Activated CD8-positive, alpha-beta memory T cell treated with anti-CD3 and anti-CD28 coated beads for 24 hours (primary cell): ENCODE results near the gene PIGZ.

Source experiments
- DNase-seq: peaks from one replicate; pipeline ENCODE4 v3.0.0-alpha.2; 2020

PIGZ gene

GRCh38 chr3:196981657-196982056 lies 13.0 kb upstream of the PIGZ start:
- no peak for DNase-seq

DNA sequence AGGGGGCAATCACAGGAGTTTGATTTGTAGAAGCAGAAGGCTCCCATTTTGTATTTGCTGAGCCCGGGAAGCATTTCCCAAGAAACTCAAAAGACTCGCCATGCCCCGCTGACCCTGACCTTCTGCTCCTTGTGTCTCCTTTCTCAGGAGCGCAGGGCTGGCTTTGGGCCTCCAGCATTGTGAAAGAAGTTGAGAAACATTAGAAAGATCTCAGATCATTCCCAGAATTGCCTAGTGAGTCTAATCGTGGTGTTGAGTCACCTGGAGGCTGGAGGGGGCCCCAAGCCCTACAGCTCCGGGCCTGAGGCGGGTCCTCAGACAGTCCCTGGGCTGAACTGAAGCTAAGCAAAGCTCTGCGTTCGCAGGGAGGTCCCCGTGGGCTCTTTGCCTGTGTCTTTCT lies 10.9 kb upstream of the PIGZ start:
- DNase-seq, result no peak

DNA sequence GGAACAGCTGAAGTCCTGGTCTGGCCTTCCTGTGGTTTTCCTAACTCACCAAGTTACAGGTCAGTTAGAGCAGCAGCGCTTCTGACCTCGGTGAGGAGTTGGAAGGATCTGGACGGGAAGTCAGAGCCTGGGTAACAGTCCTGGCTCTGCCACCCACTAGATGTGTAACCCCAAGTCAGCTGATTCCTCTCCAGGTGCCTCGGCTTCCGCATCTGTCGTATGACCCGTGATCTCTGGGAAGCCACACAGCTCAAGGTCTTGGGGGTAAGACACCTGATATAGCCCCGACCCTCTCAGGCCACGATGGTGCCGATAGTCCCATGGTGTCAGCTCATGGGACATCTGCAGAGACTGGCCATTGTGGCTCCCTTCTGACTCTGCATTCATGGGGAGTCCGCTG lies 8.3 kb upstream of the PIGZ start:
- peak; percentile 45 for DNase-seq

GRCh38 chr3:196975349-196975748 lies 6.7 kb upstream of the PIGZ start:
- DNase-seq, result peak; percentile 47

DNA sequence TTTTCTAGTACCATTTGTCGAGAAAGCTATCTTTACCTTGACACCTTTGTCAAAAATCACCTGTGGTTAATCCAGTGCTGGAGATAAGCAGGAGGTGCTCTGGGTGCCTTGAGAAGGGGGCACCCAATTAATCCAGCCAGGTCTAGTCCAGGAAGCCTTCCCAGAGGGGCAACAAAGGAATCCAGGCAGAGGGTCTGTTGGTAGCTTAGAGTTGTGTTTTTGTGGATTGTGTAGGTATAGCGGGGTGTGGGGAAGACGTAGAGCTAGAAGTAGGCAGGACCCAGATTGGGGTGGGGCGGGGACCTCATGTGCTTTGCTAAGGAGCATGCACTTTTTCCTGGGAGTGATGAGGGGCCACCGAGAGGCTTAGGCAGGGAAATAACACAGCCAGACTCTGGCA lies 6.0 kb upstream of the PIGZ start:
- no peak for DNase-seq

DNA sequence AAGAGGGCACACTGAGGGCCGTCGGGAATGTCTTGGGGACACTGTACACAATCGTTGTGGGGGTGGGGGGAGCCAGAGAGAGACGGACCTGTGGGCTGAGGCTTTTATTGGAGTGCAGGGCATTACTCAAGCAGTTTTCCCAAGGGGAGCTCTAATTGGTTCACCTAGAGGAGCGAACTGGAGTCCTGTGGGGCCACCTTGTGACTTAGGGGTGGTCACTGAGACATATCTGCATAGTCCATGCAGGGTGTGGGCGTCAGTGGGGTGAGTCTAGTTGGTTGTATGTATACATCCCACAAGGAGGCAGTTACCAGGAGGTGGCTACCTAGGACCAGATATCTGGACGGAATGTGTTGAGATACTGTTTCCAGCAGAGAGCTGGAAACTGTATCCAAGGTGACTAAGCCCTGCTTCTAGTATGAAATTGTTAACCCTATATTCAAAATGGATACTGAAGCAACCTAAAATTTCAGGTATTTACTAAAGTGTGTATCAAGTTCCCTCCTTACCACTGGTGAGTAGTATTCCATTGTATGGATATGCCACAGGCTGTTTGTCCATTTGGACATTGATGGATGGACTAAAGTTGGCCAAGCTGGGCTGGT lies 2.6 kb upstream of the PIGZ start:
- no peak for DNase-seq

- DNase-seq, result no peak
Observed at GRCh38 chr3:196970547-196971093, 2.0 kb upstream of the PIGZ start.

- peak; percentile 88 for DNase-seq
Observed at GRCh38 chr3:196969660-196970546, 1.3 kb upstream of the PIGZ start.

DNA sequence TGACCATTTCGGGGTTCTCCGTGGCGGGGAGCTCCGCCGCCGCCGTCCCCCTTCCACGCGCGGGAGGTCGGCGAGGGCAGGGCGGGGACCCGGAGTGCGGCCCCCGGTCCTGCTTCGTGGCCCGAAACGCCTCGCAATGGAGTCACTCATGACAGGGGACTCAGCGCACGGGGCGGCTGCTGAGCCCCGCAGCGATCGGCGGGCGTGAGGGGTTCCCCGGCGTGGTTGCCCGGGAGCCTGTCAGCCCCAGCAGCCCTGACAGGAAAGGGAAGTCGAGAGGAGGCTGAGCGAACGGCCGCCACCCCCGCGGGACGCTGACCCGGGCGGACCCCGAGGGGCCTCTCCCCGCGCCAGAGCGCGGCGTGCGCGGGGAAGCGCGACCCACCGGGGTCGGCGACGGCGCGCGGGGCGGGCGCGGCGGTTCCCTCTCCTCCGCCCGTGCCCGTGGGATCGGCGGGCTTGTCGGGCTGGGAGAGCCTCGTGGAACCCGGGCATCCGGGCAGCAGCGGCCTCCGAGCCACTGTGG lies 564 bp upstream of the PIGZ start:
- peak; percentile 84 for DNase-seq

DNA sequence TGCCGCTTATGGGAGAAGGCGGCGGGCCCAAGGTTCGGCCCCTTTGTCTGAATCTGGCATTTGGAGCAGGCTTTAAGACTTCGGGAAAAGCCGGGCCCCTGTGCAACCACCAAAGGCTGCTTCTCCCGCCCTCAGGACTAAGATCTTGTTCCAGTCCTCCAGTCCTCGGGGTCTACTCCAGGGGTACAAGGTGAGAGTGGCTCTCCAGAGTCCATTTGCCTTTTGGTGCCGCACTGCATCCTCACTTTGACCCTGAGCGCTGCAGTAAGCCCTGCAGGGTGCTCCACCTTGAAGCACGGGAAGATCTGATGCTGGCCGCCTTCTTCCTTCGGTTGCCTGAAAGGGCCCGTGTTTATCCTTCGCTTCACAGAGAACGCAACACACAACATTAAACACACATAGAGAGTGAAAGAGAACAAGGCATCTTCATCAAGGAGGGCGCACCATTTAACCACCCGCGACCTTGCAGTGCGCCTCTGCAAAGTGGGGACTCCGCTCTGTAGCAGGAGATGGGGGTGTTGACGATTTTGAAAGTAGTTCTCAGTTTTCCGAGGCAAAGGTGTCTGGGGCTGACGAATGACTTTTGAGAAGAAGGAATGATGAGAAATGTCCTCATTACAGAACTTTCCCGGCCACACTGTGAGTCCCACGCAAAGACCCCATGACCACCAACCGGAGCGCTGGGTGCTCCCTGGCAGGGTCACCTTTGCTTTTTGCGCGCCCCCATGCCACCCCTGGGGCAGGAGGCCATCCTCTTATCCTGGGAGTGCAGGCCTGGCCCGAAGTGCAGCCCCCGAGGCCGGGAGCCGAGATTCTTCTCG lies 1.0 kb downstream of the PIGZ start:
- no peak for DNase-seq

DNA sequence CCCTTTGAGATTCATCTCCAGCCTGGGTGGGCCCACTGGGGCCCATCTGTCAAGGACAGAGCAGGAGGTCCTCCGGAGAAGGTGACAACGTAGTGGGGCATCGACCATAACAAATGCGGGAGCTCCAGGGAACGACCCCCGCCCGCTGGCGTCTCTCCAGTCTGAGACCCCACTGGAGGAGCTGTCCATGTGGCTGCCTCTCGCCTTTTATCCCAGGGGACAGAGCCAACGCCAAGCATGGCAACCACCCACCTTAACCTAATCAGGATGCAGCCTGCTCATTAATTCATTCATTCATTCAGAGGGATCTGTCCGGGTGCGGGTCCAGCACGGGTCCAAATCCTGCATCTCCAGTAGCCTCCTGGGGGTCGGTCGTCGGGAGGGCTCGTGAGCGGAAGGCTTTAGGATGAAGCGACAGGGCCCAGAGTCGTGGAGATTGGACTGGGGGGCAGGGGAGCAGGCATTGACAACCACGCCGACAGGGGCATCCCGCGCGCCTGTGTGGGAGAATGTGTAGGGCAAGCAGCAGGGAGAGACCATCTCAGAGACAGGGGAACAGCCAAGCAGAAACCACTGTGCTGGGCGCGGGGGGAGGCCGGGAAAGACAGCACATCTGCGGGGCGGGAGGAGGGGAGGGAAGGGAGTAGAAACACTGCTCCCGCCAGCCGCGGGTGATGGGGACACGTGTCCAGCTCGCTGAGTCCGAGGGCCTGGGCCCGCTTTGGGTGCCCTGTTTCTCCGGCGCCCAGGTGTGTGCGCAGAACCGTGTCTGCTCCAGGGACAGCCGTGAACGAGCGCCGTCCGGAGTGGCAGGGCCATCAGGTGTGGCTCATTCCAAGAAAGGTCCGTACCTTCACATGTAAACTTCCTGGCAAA lies 1.9 kb downstream of the PIGZ start:
- no peak for DNase-seq

- DNase-seq, result peak; percentile 44
Observed at GRCh38 chr3:196965804-196966173, 2.8 kb downstream of the PIGZ start.

GRCh38 chr3:196965112-196965803 lies 3.4 kb downstream of the PIGZ start:
- peak; percentile 30 for DNase-seq

GRCh38 chr3:196963631-196963953 lies 5.0 kb downstream of the PIGZ start:
- DNase-seq, result no peak

- no peak for DNase-seq
Observed at GRCh38 chr3:196962930-196963630, 5.6 kb downstream of the PIGZ start.

- no peak for DNase-seq
Observed at GRCh38 chr3:196962108-196962929, 6.3 kb downstream of the PIGZ start.

DNA sequence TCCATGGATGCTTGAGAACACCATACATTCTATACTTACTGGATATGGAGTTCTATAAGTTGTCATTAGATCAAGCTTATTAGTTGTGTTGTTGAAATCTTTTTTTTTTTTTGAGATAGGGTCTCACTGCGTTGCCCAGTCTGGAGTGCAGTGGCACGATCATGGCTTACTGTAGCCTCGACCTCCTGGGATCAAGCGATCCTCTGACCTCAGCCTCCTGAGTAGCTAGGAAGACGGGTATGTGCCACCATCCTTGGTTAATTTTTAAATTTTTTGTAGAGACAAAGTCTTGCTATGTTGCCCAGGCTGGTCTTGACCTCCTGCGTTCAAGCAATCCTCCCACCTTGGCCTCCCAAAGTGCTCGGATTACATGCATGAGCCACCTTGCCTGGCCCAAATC lies 13.8 kb downstream of the PIGZ start:
- no peak for DNase-seq

- DNase-seq, result no peak
Observed at GRCh38 chr3:196951371-196951770, 17.3 kb downstream of the PIGZ start.

- DNase-seq, result no peak
Observed at GRCh38 chr3:196949750-196950149, 18.9 kb downstream of the PIGZ start.

DNA sequence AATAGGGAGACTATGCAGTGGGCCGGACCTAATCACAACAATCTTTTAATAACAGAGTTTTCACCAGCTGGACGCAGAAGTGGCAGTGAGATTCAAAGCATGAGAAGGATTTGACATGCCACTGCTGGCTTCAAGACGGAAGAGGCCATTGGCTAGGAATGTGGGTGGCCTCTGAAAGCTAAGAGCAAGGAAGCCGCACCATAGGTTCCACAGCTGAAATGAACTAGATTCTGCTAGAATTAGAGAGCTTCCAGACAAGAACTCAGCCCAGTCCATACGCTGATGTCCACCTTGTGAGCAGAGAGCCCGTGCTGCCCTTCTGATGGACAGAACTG lies 19.4 kb downstream of the PIGZ start:
- no peak for DNase-seq
